ENCODE results near the gene OR5A1.

Gene OR5A1

GRCh38 chr11:59479906-59480305, 43.6 kb downstream of the OR5A1 start:
- DNase-seq (ENCODE audit: low read depth in 3 of 3) = no peak

GRCh38 chr11:59480359-59480758, 44.1 kb downstream of the OR5A1 start:
- no peak for DNase-seq (ENCODE audit: low read depth in 3 of 3)
